Mesenchymal stem cell (in vitro differentiated cells and primary cell): ENCODE measurements around the gene EIF3B.

Experiments used
- DNase-seq: peaks from one replicate; pipeline ENCODE4 v3.0.0-alpha.2; 2013
- H2AFZ ChIP-seq: one replicate; pipeline ENCODE4 v1.6.1; 2013; ENCODE audit warnings: low read depth, mild to moderate bottlenecking, control low read depth, inconsistent platforms, low read length, moderate library complexity
- H2AK5ac ChIP-seq: 2 replicates; pipeline ENCODE4 v1.6.1; 2013; ENCODE audit warnings: low read length, moderate library complexity, mild to moderate bottlenecking, inconsistent platforms; ENCODE audit not compliant: severe bottlenecking
- H2BK120ac ChIP-seq: one replicate; pipeline ENCODE4 v1.6.1; 2013; ENCODE audit warnings: low read depth, mild to moderate bottlenecking, inconsistent platforms, low read length, moderate library complexity
- H2BK12ac ChIP-seq, 2 experiments: one replicate each; pipeline ENCODE4 v1.6.1; 2013; ENCODE audit warnings: inconsistent platforms in 2 of 2, low read length in 2 of 2, mild to moderate bottlenecking in 2 of 2, moderate library complexity in 2 of 2, control low read depth in 1 of 2
- H2BK15ac ChIP-seq: one replicate; pipeline ENCODE4 v1.6.1; 2013; ENCODE audit warnings: mild to moderate bottlenecking, low read depth, inconsistent platforms; ENCODE audit not compliant: poor library complexity, severe bottlenecking
- H2BK5ac ChIP-seq: 2 replicates; pipeline ENCODE4 v1.6.1; 2013; ENCODE audit warnings: low read depth, mild to moderate bottlenecking, low read length, control low read depth, inconsistent platforms; ENCODE audit not compliant: poor library complexity, severe bottlenecking
- H3K14ac ChIP-seq, 2 experiments: one replicate each; pipeline ENCODE4 v1.6.1; 2013; ENCODE audit warnings: inconsistent platforms in 2 of 2, low read length in 2 of 2, control low read depth in 1 of 2, mild to moderate bottlenecking in 1 of 2, moderate library complexity in 1 of 2
- H3K18ac ChIP-seq, 2 experiments: one replicate each; pipeline ENCODE4 v1.6.1; 2013; ENCODE audit warnings: inconsistent platforms in 2 of 2, low read length in 2 of 2, control low read depth in 1 of 2, low read depth in 1 of 2, mild to moderate bottlenecking in 1 of 2
- H3K23ac ChIP-seq, 2 experiments: one replicate each; pipeline ENCODE4 v1.6.1; 2013; ENCODE audit warnings: inconsistent platforms in 2 of 2, low read length in 2 of 2, mild to moderate bottlenecking in 2 of 2, moderate library complexity in 2 of 2, control low read depth in 1 of 2
- H3K27ac ChIP-seq: 2 replicates; pipeline ENCODE4 v1.5.1; 2013; ENCODE audit warnings: mild to moderate bottlenecking, moderate library complexity, low read length, control low read depth, inconsistent platforms; ENCODE audit not compliant: poor library complexity, severe bottlenecking
- H3K27me3 ChIP-seq, 2 experiments: 2 replicates each; pipeline versions ENCODE4 v1.6.1 to v1.7.0; 2013; ENCODE audit warnings: low read length in 2 of 2, mild to moderate bottlenecking in 2 of 2, moderate library complexity in 2 of 2, control low read depth in 1 of 2, inconsistent platforms in 1 of 2; ENCODE audit not compliant: control insufficient read depth in 1 of 2, insufficient read depth in 1 of 2
- H3K36me3 ChIP-seq, 2 experiments: 2 replicates each; pipeline versions ENCODE4 v1.6.1 to v1.7.0; 2013; ENCODE audit warnings: low read length in 2 of 2, control low read depth in 1 of 2, inconsistent platforms in 1 of 2, low read depth in 1 of 2, mild to moderate bottlenecking in 1 of 2; ENCODE audit not compliant: insufficient read depth in 2 of 2, control insufficient read depth in 1 of 2
- H3K4ac ChIP-seq, 2 experiments: one replicate each; pipeline ENCODE4 v1.6.1; 2013; ENCODE audit warnings: inconsistent platforms in 2 of 2, low read length in 2 of 2, mild to moderate bottlenecking in 2 of 2, moderate library complexity in 2 of 2, control low read depth in 1 of 2, low read depth in 1 of 2
- H3K4me1 ChIP-seq: 2 replicates; pipeline ENCODE4 v1.6.1; 2013; ENCODE audit warnings: low read depth, low read length, control low read depth; ENCODE audit not compliant: control insufficient read depth, insufficient read depth
- H3K4me2 ChIP-seq: 2 replicates; pipeline ENCODE4 v1.6.1; 2013; ENCODE audit warnings: low read length, mild to moderate bottlenecking, inconsistent platforms; ENCODE audit not compliant: poor library complexity, severe bottlenecking
- H3K4me3 ChIP-seq, 2 experiments: 2 replicates each; pipeline versions ENCODE4 v1.5.1 to v1.7.0; 2013; ENCODE audit warnings: low read length in 2 of 2, mild to moderate bottlenecking in 2 of 2, control low read depth in 1 of 2, low read depth in 1 of 2; ENCODE audit not compliant: insufficient read depth in 1 of 2
- H3K79me1 ChIP-seq: replicated peaks from 2 replicates; pipeline ENCODE4 v1.6.1; 2013; ENCODE audit warnings: mild to moderate bottlenecking, control low read depth, low read length, inconsistent platforms; ENCODE audit not compliant: poor library complexity, severe bottlenecking
- H3K9ac ChIP-seq: 2 replicates; pipeline ENCODE4 v1.7.0; 2013; ENCODE audit warnings: mild to moderate bottlenecking, low read length, moderate library complexity
- H3K9me3 ChIP-seq: 2 replicates; pipeline ENCODE4 v1.7.0; 2013; ENCODE audit warnings: mild to moderate bottlenecking, low read length; ENCODE audit not compliant: control insufficient read depth
- H4K8ac ChIP-seq: one replicate; pipeline ENCODE4 v1.6.1; 2013; ENCODE audit warnings: inconsistent platforms, mild to moderate bottlenecking, low read length, moderate library complexity
- H4K91ac ChIP-seq: one replicate; pipeline ENCODE4 v1.6.1; 2013; ENCODE audit warnings: mild to moderate bottlenecking, low read length, inconsistent platforms
- WGBS: methylation state at CpG from one replicate; pipeline ENCODE4 v1.1.7; 2013; ENCODE audit warnings: mixed read lengths; 5-methylcytosine and 5-hydroxymethylcytosine counted together

EIF3B gene

DNA sequence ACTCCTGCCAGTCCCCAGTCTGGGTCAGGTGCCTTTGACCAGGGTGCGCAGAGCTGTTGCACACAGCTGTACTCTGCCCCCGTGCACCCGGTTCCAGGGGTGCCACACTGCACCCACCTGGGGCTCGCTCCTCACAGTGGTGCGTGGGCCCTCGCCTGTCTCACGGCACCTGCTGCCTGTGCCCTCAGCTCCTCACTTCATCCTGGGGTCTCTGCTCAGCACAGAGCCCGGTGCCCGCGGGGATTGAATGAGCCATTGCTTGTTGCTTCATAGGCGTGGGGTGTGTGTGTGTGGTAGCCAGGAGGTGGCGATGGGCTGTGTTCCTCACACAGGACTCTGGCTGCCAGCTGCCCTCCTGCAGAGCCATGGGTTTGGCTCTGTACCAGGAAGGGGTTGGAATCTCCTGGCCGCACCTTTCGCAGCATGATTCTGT, 18.5 kb downstream of the EIF3B start:
- Histone ChIP-seq H3K14ac (no peak overlapping the region), H3K18ac (no peak overlapping the region), H3K36me3 (peaks cover 89 to 94% of the 10 kb centered on the region in 2 experiments), H2BK120ac (no peak overlapping the region), H4K8ac (no peak overlapping the region), H2BK5ac (no peak overlapping the region), H2AK5ac (no peak overlapping the region), H2BK12ac (no peak overlapping the region), H2AFZ (no peak overlapping the region), H3K9me3 (no peaks in the 10 kb centered on the region), H3K79me1 (peaks cover 32% of the 10 kb centered on the region), H3K4ac (no peak overlapping the region), H3K23ac (no peak overlapping the region), H3K4me3 (peak overlapping the region in 1 of 2 experiments; percentile 17), H3K4me2 (no peak overlapping the region), H2BK15ac (no peak overlapping the region), H4K91ac (no peak overlapping the region), H3K9ac (no peak overlapping the region), H3K27ac (no peak overlapping the region), H3K4me1 (peaks cover 3% of the 10 kb centered on the region), H3K27me3 (no peaks in the 10 kb centered on the region)
- 93% methylated on average over 14 of the region's 14 CpGs for WGBS
- DNase-seq: no peak

DNA sequence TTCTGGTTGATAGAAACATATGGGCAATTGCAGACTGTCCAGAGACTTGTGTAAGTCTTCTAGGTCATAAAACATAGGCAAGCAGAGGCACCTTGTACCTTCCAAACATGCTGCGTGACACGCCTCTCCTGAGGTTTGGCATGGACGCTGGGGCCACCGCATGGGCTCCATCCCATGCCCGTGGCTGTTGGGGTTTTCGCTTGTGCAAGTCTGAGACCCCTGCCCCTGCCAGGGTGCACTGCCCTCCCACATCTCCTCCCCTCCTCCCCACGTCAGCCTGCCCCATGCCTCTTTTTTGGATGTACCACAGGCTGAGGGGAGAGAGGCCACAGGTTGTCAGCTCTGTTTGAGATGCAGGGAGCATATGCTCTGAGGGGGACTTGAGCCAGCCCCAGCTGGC, 19.0 kb downstream of the EIF3B start:
- Histone ChIP-seq H4K91ac (no peak overlapping the region), H3K14ac (no peak overlapping the region), H2BK12ac (no peak overlapping the region), H2BK15ac (no peak overlapping the region), H3K79me1 (peaks cover 31% of the 10 kb centered on the region), H4K8ac (no peak overlapping the region), H3K9me3 (no peaks in the 10 kb centered on the region), H3K27ac (no peak overlapping the region), H3K4me1 (peaks cover 3% of the 10 kb centered on the region), H2BK120ac (no peak overlapping the region), H3K4me2 (no peak overlapping the region), H3K4me3 (no peak overlapping the region), H3K4ac (no peak overlapping the region), H2AK5ac (no peak overlapping the region), H3K23ac (no peak overlapping the region), H3K18ac (no peak overlapping the region), H2AFZ (no peak overlapping the region), H2BK5ac (no peak overlapping the region), H3K9ac (no peak overlapping the region), H3K36me3 (peaks cover 89 to 94% of the 10 kb centered on the region in 2 experiments), H3K27me3 (no peaks in the 10 kb centered on the region)
- DNase-seq: no peak
- WGBS: 94% methylated on average over 7 of the region's 7 CpGs

DNA sequence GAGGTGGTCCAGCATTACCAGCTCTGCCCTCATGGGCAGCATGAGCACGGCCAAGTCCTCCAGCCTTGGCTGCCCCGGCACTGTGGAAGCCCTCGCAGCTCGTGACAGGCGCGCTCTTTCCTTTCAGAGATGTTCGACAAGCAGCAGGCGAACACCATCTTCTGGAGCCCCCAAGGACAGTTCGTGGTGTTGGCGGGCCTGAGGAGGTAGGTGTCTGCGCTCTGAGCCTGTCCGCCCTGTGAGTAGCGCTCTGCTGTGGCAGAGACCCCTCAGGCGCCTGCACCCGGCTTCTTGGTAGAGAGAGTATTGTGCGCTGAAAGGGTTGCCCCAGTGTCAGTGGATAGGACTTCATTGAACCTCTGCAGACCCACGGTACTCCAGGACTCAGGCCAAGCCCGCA, 19.8 kb downstream of the EIF3B start:
- H3K27ac ChIP-seq: no peak overlapping the region
- 97% methylated on average over 18 of the region's 18 CpGs for WGBS
- peaks cover 3% of the 10 kb centered on the region for H3K4me1 ChIP-seq
- H3K79me1 ChIP-seq: peaks cover 32% of the 10 kb centered on the region
- DNase-seq: no peak
- H4K8ac ChIP-seq: no peak overlapping the region
- no peak overlapping the region for H2BK5ac ChIP-seq
- no peak overlapping the region for H2BK120ac ChIP-seq
- H3K18ac ChIP-seq: no peak overlapping the region
- no peak overlapping the region for H2AFZ ChIP-seq
- H3K27me3 ChIP-seq: no peaks in the 10 kb centered on the region
- H3K14ac ChIP-seq: no peak overlapping the region
- H2BK12ac ChIP-seq: no peak overlapping the region
- no peak overlapping the region for H3K9ac ChIP-seq
- H3K9me3 ChIP-seq: no peaks in the 10 kb centered on the region
- no peak overlapping the region for H4K91ac ChIP-seq
- H3K36me3 ChIP-seq: peaks cover 91 to 94% of the 10 kb centered on the region in 2 experiments
- H3K4ac ChIP-seq: no peak overlapping the region
- no peak overlapping the region for H2BK15ac ChIP-seq
- H2AK5ac ChIP-seq: no peak overlapping the region
- no peak overlapping the region for H3K23ac ChIP-seq
- H3K4me2 ChIP-seq: no peak overlapping the region
- H3K4me3 ChIP-seq: no peak overlapping the region

DNA sequence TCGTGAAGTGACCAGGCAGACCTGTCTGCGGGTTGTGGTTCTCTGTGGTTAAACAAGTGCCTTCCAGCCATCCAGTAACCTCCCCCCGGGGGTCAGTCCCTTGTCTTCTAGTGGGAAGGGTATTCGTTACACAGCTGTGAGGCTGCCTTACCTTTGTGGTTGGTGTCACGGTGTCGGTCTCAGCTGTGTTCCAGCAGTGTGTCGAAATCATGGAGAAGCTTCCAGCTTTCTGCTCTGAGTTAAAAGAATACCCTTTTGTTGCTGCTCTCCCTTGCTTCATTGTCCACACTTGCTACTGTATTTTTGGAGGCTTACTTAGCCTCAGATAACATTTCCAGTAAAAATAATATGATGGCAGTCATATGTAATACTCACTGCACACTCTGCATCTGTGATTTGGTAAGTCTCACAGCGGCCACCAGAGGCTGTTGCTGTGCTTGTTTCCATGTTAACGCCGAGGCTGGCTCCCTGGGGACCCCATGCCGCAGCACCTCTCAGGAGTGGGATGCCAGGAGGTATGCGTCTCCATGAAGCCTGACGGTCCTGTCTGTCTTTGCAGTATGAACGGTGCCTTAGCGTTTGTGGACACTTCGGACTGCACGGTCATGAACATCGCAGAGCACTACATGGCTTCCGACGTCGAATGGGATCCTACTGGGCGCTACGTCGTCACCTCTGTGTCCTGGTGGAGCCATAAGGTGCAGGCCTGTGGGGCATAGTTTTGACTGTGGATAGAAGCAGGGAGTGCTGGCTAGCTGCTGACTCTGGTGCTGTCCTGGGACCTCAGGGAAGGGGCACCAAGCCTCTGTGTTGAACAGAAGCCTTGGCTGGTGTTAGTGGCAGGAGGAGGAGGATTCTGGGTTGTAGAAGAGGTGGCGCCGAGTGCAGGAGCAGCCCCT, 20.5 kb downstream of the EIF3B start:
- no peak overlapping the region for H3K4me3 ChIP-seq
- peak overlapping the region; percentile 47 for H4K8ac ChIP-seq
- 98% methylated on average over 26 of the region's 26 CpGs for WGBS
- no peak for DNase-seq
- H3K14ac ChIP-seq: no peak overlapping the region
- H3K18ac ChIP-seq: no peak overlapping the region
- H2BK5ac ChIP-seq: no peak overlapping the region
- no peaks in the 10 kb centered on the region for H3K9me3 ChIP-seq
- no peak overlapping the region for H2BK15ac ChIP-seq
- peaks cover 3% of the 10 kb centered on the region for H3K4me1 ChIP-seq
- no peak overlapping the region for H2BK120ac ChIP-seq
- H3K79me1 ChIP-seq: peaks cover 31% of the 10 kb centered on the region
- no peak overlapping the region for H3K23ac ChIP-seq
- no peak overlapping the region for H2AK5ac ChIP-seq
- H3K27ac ChIP-seq: no peak overlapping the region
- no peak overlapping the region for H2BK12ac ChIP-seq
- H2AFZ ChIP-seq: no peak overlapping the region
- H4K91ac ChIP-seq: no peak overlapping the region
- no peak overlapping the region for H3K4me2 ChIP-seq
- H3K27me3 ChIP-seq: no peaks in the 10 kb centered on the region
- peaks cover 91 to 94% of the 10 kb centered on the region in 2 experiments for H3K36me3 ChIP-seq
- H3K9ac ChIP-seq: no peak overlapping the region
- H3K4ac ChIP-seq: no peak overlapping the region
